OCI-M2 (cell line): ENCODE results near the gene SPOCK2.

Experiments used
- DNase-seq: peaks from one replicate; lab custom pipeline; 2025; ENCODE audit not compliant: unreplicated experiment; lab: John Stamatoyannopoulos, UW

SPOCK2 gene

DNA sequence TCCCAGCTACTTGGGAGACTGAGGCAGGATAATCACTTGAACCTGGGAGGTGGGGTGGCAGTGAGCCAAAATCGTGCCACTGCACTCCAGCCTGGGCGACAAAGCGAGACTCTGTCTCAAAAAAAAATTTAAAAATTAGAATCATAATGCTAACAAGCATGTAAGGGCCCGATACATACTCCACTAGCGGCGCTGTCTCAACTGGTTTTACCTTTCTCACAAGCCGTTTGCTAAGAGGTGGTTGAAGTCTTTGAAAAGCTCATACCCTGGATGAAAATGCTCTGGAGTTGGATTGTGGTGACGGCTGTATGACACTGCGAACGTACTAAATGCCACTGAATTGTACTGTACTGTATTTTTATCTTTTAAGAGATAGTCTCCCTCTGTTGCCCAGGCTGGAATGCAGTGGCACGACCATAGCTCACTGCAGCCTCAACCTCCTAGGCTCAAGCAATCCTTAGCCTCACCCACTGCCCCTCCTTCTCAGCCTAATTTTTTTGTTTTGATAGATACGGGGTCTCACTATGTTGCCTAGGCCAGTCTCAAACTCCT is 29.9 kb downstream of the SPOCK2 start:
- no peak for DNase-seq

DNA sequence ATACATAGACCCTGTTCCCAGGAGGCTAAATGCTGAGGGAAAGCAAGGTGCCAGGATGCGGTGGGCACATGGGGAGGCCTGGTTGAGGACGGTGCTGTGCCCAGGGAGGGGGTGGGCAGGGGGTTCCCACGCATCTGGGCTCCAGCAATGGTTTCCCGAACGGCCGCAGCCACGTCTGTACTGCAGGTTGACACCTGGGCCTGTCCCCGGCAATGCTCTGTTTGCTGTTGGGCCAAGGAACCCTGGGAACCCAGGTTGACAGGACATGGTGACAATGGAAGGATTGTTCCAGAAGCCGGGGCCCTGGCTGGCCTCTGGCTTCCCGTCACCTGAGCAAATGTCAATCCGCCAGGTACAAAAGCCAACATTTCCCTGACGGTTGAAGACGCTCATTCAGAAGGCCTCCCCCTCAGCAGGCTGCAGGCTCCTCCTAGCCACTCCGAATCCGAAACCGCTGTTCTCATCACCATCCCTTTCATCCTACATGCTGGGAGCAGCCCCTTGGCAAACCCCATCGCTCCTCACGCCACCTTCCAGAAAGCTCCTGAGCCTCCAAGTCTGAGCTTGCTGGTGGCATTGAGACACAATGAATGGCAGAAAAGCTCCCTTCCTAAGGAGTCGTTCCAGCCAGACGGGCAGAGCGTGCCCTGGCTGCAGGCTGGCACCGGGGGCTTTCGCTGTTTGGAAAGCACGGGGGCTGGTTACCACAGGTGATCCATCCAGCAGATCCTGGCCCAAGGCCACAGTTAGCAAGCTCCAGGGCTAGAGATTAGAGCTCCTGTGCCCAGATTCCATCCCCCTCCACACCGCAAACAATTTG is 31.2 kb downstream of the SPOCK2 start:
- no peak for DNase-seq

DNA sequence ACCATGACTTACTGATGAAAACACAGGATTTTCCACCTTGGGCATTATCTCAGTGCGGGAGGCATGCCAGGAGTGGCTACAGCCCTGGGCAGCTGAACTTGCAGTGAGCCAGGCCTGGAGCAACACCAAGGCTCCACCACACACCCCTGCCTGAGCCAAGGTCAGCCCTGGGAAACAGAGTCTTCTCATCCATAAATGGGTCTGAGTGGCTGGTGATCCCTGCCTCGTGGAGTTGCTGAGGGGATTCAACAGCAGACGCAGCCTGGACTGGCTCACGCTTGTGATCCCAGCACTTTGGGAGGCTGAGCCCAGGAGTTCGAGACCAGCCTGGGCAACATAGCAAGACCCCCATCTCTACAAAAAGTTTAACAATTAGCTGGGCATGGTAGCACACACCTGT is 32.2 kb downstream of the SPOCK2 start:
- no peak for DNase-seq

DNA sequence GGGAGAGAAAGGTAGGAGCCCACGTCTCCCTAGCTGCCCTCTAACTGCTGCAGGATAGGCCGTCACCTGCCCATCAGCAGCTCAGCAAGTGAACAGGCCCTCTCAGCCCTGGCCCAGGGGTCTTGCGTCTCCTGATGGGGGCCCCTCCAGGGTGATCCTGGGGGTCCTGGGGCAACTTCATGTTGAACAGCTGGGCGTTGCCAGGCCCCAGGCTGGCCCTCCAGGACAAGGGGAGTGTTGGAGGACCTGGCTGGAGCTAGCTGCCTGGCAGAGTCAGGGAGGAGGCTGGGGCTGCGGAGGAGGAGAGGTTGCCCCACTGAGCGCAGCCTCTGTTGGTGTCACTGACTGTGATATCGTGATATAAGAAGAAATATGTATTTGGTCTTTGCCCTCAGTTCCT is 34.7 kb downstream of the SPOCK2 start:
- DNase-seq: no peak

DNA sequence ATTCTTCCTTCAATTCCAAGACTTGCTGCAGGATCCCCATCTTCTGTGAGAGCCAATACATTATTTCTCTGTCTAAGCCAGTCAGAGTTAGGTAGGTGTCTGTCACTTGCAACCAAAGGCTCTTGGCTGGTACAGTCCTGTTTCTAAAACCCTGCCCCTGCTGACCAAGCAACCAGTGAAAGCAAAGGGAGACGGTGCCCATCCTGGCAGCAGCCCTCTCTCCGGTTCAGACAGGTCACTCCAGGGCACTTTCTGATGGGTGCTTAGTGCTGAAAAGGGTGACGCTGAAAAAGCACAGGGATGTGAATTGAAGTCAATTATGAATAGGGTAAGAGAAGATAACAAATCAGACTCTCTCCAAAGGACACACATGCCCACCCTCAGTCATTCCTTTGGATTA is 37.5 kb downstream of the SPOCK2 start:
- DNase-seq: no peak

DNA sequence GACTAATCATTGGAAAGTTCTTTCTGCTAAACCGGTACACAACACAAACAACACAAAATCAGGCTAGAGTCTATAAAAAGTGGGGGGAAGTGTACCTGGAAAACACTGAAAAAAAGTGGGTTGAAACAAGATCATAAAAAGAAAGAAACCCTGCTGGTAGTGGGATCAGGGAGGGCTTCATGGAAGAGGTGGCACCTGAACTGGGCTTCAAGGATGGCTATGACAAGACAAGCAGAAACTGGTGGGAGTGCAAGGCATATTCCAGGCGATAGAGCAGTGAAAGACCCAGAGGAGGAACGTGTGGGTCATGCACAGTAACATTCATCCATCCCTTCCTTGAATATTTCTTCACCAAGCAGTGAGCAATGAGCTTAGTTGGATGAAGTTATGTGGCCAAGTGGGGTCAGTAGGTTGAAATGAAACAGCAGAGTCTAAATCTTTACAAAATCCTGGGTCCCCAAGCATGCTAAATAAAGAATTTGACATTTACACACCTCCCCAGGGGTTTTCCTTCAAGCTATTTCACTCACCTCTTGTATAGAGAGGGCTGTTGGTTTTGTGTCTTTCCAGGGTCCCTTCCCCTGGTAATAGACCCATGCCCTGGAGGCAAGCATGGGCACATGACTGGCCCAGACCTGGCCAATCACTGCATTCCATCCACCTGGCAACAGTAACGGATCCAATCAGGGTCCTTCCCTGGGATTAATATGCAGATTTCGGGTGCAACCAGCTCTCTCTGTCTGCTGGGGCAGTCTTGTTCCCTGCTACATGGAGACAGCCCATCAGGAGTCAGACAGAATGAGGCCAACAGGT is 38.2 kb downstream of the SPOCK2 start:
- DNase-seq: no peak

DNA sequence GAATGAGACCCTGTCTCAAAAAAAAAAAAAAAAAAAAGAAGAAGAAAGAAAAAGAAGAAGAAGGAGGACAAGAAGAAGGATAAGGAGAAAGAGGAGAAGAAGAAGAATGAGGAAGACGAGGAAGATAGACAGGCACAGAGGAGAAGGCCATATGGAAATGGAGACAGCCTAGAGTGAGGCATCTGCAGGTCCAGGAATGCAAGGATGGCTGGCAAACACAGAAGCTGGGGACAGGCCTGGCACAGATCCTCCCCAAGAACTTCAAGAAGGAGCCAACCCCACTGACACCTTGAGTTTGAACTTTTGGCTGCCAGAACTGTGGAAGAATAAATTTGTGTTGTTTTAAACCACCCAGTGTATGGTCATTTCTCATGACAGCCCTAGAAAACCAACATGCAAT is 38.9 kb downstream of the SPOCK2 start:
- no peak for DNase-seq

DNA sequence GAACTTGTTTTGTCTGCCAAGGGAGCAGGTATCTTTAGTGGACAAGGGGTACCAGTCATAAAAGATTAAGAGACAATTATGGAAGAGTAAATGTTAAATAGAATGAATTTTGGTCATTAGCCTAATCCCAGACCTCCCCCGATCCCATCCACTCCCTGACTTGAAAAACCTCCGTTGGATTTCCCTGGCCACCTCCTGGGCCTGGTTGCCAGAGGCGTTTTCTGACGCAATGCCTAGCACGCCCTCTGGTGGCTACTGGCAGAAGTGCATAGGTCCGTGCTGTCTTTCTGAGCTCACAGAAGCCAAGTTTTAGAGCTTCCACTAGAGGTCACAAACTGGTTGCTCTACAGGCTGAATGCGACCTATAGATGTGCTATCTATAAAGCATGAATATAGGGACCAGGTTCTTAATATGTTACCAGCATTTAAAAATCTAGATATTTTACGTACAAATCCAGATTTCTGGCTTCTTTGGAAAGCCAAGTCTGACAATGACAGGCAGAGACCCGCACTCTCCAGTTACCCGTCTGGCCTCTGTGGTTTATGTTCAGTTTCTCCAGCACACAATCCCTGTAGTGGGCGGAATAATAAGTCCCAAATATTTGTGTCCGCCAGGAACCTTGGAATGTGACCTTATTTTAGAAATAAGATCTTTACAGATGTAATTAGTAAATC is 39.8 kb downstream of the SPOCK2 start:
- DNase-seq: peak; percentile 80

DNA sequence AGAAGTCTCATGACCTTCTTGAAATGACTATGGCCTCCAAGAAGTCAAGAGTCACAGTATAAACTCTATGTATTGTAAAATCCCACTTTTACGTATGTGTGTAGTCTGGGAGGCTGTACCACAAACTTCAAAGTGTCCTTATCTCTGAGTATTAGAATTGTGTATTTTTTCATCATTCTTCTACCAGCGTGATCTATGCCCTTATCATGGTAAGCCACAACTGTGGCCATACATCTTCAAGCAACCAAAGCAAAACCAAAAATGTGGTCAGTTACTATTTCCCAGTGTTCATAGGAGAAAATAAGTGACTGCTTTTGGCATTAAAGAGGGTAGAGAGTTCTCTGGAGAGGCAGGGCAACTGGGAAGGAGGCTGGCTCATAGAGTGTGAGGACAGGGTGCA is 42.8 kb downstream of the SPOCK2 start:
- DNase-seq: no peak

DNA sequence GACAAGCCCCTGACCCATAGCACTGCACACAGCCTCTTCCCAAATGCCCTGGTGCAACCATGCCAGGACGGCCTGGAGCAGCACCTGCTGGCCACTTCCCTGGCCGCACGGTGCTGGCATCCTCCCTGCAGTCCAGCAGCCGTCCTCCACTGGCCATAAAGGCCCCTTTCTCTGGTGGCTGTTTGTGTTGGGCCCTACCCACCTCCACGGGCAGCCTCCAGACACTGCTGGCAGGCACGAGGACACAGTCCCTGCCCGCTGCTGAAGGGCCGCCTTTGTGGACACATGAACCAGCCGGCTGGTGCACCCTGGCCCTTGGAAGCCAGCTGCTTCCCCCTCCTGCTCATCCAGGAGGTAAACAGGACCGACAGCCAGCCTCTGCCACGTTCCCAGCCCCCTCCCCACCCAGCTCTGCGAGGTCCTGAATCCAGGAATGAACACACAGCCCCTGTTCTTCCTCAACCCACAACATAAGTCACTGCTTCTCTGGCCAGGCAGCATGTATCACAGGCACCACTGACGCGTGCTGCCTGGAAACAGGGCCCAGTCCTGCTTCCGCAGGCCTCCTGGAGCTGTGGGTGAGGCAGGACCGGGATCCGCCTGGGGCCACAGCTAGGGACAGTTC is 43.8 kb downstream of the SPOCK2 start:
- DNase-seq: no peak

DNA sequence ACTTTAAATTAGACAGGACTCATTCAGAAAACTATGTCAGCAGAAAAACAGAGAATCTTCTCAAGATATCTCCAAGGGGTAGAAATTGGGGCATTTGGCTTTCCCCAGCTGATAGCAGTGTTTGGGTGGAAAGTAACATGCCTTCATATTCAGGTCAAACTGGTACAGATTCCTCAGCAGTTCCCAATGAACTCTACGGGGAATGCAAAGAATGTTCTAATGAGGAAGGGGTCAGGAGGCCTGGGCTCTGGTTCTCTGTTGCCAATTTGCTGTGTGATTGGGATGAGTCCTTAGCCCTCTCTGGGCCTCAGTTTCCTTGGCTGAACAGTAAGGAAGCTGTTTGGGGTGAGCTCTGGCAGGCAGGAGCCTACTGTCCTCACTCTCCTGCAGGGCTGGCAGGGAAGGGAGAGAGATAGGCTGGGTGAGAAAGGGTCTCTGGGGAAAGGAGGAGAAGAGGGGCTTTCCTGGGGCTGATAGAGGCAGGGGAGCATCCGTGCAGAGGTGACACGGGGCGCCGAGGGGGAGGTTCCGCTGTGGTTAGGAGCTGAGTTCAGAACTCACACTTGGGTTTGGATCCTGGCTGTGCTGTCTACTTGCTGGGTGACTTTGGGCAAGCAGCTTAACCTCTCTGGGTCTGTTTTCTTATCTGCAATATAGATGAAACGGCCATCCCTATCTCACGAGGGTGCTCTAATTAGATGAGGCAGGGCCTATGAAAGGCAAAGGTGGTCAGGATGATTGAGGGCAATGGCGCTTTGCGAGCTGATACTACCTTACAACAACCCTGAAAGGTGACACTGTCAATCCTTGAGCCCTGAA is 45.1 kb downstream of the SPOCK2 start:
- no peak for DNase-seq

DNA sequence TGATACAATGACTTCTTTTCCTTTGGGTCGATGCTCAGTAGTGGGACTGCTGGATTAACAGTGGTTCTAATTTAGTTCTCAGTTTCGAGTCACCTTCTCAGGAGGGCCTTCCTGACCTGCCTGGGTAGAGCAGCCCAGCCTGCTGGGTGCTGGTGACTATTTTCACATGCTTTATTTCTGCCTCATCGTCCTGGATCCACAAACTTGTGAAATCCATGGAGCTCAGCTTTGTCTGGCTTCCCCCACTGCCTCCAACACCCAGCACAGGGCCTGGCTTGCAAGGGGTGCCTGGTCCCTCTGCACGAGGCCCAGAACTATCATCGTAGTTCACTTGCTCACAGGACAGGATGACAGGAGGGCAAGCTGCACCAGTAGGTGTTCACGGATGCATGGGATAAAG is 46.9 kb downstream of the SPOCK2 start:
- no peak for DNase-seq

DNA sequence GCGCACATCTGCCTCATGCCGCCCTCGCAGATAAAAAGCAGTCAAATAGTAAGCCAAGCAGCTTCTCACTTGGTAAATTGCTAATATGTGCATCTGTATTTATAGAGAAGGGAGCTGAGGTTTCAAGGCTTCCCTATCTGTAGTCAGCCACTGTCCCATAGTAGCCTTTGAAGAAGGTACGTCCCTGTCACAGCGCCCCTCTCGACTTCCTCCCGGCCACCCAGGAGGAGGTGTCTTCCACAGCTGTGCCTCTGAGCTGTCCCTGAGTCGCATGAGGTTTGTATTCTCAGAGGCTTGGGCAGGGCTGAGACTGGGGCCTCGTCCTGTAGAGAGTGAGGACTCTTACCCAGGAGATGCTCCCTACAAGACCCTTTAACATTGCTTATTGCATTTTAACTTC is 49.0 kb downstream of the SPOCK2 start:
- DNase-seq: no peak

DNA sequence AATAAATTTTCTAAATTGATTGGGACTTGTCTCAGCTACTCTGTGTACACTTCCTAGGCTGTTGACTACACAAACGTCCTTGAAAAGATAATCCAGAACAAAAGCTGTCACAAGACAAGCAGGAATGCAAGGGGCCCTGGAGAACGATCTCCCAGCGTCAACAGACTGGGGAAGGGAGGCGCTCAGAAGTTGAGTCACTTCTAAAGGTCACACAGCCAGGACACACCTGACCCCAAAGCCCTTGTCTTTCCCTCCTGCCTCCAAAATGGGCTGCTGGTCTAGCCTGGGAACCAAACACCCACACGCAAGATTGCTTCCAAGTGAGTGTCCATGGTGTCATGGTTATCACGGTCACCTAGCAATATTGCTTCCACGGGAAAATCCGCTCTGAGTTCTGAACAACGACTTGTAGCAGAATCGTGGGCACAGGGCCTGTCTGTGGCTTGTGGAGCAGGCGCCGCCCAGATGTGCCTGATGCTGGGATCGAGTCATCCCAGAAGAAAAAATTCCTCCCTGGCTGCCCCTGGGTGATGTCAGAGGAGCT is 49.8 kb downstream of the SPOCK2 start:
- DNase-seq: no peak

DNA sequence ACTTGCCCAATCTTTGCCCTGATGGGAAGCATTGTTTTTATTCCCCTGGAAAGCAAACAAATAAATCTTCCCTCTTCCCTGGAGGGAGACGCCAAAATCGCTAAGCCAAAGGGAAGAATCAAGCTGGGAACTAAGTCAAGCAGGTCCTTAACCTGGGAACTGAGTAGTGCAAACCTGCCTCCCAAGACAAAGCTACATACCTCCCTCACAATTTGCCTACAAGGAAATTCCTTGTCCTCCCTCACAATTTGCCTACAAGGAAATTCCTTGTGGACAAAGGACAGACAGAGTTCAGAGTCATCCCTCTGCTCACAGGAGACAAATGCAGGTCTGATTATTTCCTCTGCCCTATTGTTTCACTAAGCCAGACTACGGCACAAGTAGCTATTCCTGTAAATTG is 50.5 kb downstream of the SPOCK2 start:
- no peak for DNase-seq

DNA sequence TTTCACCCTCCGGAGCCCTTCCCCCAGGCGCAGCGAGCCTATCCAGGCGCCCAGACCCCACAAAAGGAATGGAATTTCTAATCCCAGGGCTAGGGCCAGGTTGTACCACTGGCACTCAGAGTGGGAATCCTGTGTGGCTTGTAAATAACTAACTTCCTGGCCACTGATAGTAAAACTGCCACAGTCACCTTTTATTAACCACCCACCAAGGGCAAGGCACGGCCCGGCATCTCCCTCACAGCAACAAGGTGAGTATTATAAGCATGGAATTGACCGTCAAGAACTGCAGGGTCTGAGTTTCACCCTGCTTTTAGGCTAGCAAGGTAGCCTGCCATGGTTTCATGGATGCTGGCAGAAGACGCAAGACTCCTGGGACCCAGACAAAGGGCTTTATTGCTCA is 51.1 kb downstream of the SPOCK2 start:
- no peak for DNase-seq

DNA sequence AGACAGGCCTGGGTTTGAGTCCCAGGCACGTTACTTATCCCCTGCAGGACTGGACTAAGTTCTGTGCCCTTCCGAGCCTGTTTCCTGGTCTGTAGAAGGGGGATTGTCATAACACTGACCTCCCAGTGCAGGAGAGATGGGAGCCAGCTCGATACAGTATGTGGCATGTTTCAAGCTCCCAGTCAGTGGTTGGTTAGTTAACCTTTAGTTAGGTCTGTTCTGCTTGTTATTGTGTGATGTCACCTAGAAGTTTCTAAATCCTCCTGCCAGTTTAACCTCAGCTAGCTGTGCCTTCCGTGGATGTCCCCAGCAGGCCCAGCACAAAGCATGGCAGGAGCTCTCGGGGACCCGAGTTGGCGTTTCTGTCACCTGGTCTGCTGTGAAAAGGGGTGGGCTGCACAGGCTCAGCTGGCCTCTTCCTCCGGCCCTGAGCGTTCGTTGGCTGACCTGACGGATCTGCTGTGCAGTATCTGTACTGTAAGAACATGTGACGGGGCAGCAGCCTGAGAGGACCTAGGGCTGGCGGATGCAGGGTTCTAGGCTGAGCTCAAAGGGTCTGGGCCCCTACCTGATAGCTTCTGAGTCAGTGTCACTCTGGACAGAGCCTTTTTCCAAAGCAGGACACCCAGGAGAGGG is 53.0 kb downstream of the SPOCK2 start:
- no peak for DNase-seq

DNA sequence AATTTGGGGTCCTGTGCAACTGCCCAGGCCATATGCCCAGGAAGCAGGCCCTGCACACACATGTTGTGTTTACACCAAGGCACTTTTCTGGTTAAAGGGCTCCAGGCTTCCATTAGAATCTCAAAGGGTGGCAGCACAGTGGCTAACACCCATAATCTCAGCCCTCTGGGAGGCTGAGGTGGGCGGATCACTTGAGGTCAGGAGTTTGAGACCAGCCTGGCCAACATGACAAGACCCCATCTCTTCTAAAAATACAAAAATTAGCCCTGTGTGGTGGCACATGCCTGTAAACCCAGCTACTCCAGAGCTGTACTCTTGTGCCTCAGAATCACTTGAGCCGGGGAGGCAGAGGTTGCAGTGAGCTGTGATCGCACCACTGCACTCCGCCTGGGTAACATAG is 53.6 kb downstream of the SPOCK2 start:
- no peak for DNase-seq

DNA sequence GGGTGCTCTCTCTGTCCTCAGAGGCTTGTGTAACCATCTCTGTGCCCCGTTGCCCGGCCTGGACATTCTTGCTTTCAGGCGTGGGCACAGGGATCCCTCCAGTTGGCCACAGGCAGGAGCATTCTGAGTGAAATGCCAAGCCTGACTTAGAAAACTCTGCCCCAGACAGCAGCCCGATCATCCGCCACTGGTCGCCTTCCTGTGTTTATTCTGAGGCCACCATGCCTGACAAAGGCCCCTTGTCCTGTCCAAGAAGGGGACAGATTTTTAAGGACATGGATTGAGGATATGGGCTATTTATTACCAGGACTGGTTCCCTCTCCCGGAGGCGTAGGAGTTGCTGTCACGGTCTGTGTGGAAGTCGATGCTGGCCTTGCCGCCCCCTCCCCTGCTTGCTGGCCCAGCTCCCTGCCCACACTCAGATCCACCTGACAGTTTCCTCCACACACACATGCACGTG is 54.3 kb downstream of the SPOCK2 start:
- no peak for DNase-seq
